ENCODE results near the gene DFFB. TPM values are rescaled to one million over a fixed set of nuclear protein-coding genes. Genes with fewer than 3 reads are reported as not detected.

The DFFB gene
- total and polyA plus RNA-seq, 4 donors, result 6.9 to 15.4 (median 7.8) TPM

- H3K36me3 ChIP-seq (ENCODE audit: control insufficient read depth, insufficient read depth, low read length), result peaks cover 79% of the 10 kb centered on the region
- WGBS (ENCODE audit: insufficient coverage), result 91% methylated on average over 17 of the region's 17 CpGs
These were observed 40.0 kb upstream of the DFFB start for GRCh38 chr1:3817138-3817740.

GRCh38 chr1:3817821-3818597, 39.3 kb upstream of the DFFB start:
- Histone ChIP-seq H3K4me1 (ENCODE audit: control insufficient read depth, insufficient read depth, low read length) (peaks cover 20% of the 10 kb centered on the region), H3K9me3 (ENCODE audit: control insufficient read depth, insufficient read depth, low read length) (no peaks in the 10 kb centered on the region), H3K27ac (ENCODE audit: low read depth, low read length) (no peak overlapping the region), H3K36me3 (ENCODE audit: control insufficient read depth, insufficient read depth, low read length) (peaks cover 85% of the 10 kb centered on the region), H3K4me3 (ENCODE audit: low read depth, low read length) (no peak overlapping the region), H3K27me3 (ENCODE audit: control insufficient read depth, insufficient read depth, low read length) (no peaks in the 10 kb centered on the region)
- DNase-seq (ENCODE audit: low read depth in 4 of 6, low spot score in 6 of 6), result no peak
- 90% methylated on average over 27 of the region's 28 CpGs for WGBS (ENCODE audit: insufficient coverage)

More at GRCh38 chr1:3817138-3817740, 40.0 kb upstream of the DFFB start:
- Histone ChIP-seq H3K27ac (ENCODE audit: low read depth, low read length) (no peak overlapping the region), H3K9me3 (ENCODE audit: control insufficient read depth, insufficient read depth, low read length) (no peaks in the 10 kb centered on the region), H3K4me3 (ENCODE audit: low read depth, low read length) (no peak overlapping the region), H3K4me1 (ENCODE audit: control insufficient read depth, insufficient read depth, low read length) (peaks cover 17% of the 10 kb centered on the region), H3K27me3 (ENCODE audit: control insufficient read depth, insufficient read depth, low read length) (no peaks in the 10 kb centered on the region)
- DNase-seq (ENCODE audit: low read depth in 4 of 6, low spot score in 6 of 6), result no peak

- Histone ChIP-seq H3K27me3 (ENCODE audit: control insufficient read depth, insufficient read depth, low read length) (no peaks in the 10 kb centered on the region), H3K9me3 (ENCODE audit: control insufficient read depth, insufficient read depth, low read length) (no peaks in the 10 kb centered on the region), H3K4me3 (ENCODE audit: low read depth, low read length) (no peak overlapping the region), H3K36me3 (ENCODE audit: control insufficient read depth, insufficient read depth, low read length) (peaks cover 91% of the 10 kb centered on the region), H3K27ac (ENCODE audit: low read depth, low read length) (no peak overlapping the region), H3K4me1 (ENCODE audit: control insufficient read depth, insufficient read depth, low read length) (peaks cover 20% of the 10 kb centered on the region)
- DNase-seq (ENCODE audit: low read depth in 4 of 6, low spot score in 6 of 6), result peak in 1 of 6 donors; percentile 34
- 61% methylated on average over 10 of the region's 10 CpGs for WGBS (ENCODE audit: insufficient coverage)
These were observed 37.5 kb upstream of the DFFB start for GRCh38 chr1:3819771-3820200.

GRCh38 chr1:3820316-3820715, 37.0 kb upstream of the DFFB start:
- peaks cover 91% of the 10 kb centered on the region for H3K36me3 ChIP-seq (ENCODE audit: control insufficient read depth, insufficient read depth, low read length)

GRCh38 chr1:3821004-3821403, 36.3 kb upstream of the DFFB start:
- Histone ChIP-seq H3K4me3 (ENCODE audit: low read depth, low read length) (no peak overlapping the region), H3K36me3 (ENCODE audit: control insufficient read depth, insufficient read depth, low read length) (peaks cover 92% of the 10 kb centered on the region), H3K4me1 (ENCODE audit: control insufficient read depth, insufficient read depth, low read length) (peaks cover 20% of the 10 kb centered on the region), H3K27me3 (ENCODE audit: control insufficient read depth, insufficient read depth, low read length) (no peaks in the 10 kb centered on the region), H3K27ac (ENCODE audit: low read depth, low read length) (no peak overlapping the region), H3K9me3 (ENCODE audit: control insufficient read depth, insufficient read depth, low read length) (no peaks in the 10 kb centered on the region)
- peak in 5 of 6 donors; percentile 4 to 91 (median 37) for DNase-seq (ENCODE audit: low read depth in 4 of 6, low spot score in 6 of 6)
- 53% methylated on average over 6 of the region's 6 CpGs for WGBS (ENCODE audit: insufficient coverage)

More at GRCh38 chr1:3820316-3820715, 37.0 kb upstream of the DFFB start:
- 84% methylated on average over 4 of the region's 8 CpGs for WGBS (ENCODE audit: insufficient coverage)
- no peaks in the 10 kb centered on the region for H3K9me3 ChIP-seq (ENCODE audit: control insufficient read depth, insufficient read depth, low read length)
- H3K27ac ChIP-seq (ENCODE audit: low read depth, low read length), result no peak overlapping the region
- no peak overlapping the region for H3K4me3 ChIP-seq (ENCODE audit: low read depth, low read length)
- DNase-seq (ENCODE audit: low read depth in 4 of 6, low spot score in 6 of 6), result no peak
- H3K4me1 ChIP-seq (ENCODE audit: control insufficient read depth, insufficient read depth, low read length), result peaks cover 20% of the 10 kb centered on the region
- H3K27me3 ChIP-seq (ENCODE audit: control insufficient read depth, insufficient read depth, low read length), result no peaks in the 10 kb centered on the region

GRCh38 chr1:3821447-3821846, 35.8 kb upstream of the DFFB start:
- WGBS (ENCODE audit: insufficient coverage), result 61% methylated on average over 10 of the region's 13 CpGs
- DNase-seq (ENCODE audit: low read depth in 4 of 6, low spot score in 6 of 6), result peak in 1 of 6 donors; percentile 73
- no peaks in the 10 kb centered on the region for H3K27me3 ChIP-seq (ENCODE audit: control insufficient read depth, insufficient read depth, low read length)
- H3K27ac ChIP-seq (ENCODE audit: low read depth, low read length), result no peak overlapping the region
- no peak overlapping the region for H3K4me3 ChIP-seq (ENCODE audit: low read depth, low read length)
- H3K9me3 ChIP-seq (ENCODE audit: control insufficient read depth, insufficient read depth, low read length), result no peaks in the 10 kb centered on the region
- peaks cover 20% of the 10 kb centered on the region for H3K4me1 ChIP-seq (ENCODE audit: control insufficient read depth, insufficient read depth, low read length)
- H3K36me3 ChIP-seq (ENCODE audit: control insufficient read depth, insufficient read depth, low read length), result peaks cover 91% of the 10 kb centered on the region

- H3K4me1 ChIP-seq (ENCODE audit: control insufficient read depth, insufficient read depth, low read length), result peaks cover 20% of the 10 kb centered on the region
- H3K36me3 ChIP-seq (ENCODE audit: control insufficient read depth, insufficient read depth, low read length), result peaks cover 91% of the 10 kb centered on the region
- H3K27me3 ChIP-seq (ENCODE audit: control insufficient read depth, insufficient read depth, low read length), result no peaks in the 10 kb centered on the region
- 74% methylated on average over 15 of the region's 15 CpGs for WGBS (ENCODE audit: insufficient coverage)
- no peak for DNase-seq (ENCODE audit: low read depth in 4 of 6, low spot score in 6 of 6)
- no peak overlapping the region for H3K4me3 ChIP-seq (ENCODE audit: low read depth, low read length)
- H3K27ac ChIP-seq (ENCODE audit: low read depth, low read length), result no peak overlapping the region
- no peaks in the 10 kb centered on the region for H3K9me3 ChIP-seq (ENCODE audit: control insufficient read depth, insufficient read depth, low read length)
These were observed 35.4 kb upstream of the DFFB start for GRCh38 chr1:3821908-3822307.

- 90% methylated on average over 14 of the region's 16 CpGs for WGBS (ENCODE audit: insufficient coverage)
- H3K27ac ChIP-seq (ENCODE audit: low read depth, low read length), result no peak overlapping the region
- peaks cover 91% of the 10 kb centered on the region for H3K36me3 ChIP-seq (ENCODE audit: control insufficient read depth, insufficient read depth, low read length)
- no peak overlapping the region for H3K4me3 ChIP-seq (ENCODE audit: low read depth, low read length)
- H3K9me3 ChIP-seq (ENCODE audit: control insufficient read depth, insufficient read depth, low read length), result no peaks in the 10 kb centered on the region
- H3K4me1 ChIP-seq (ENCODE audit: control insufficient read depth, insufficient read depth, low read length), result peaks cover 20% of the 10 kb centered on the region
- no peak for DNase-seq (ENCODE audit: low read depth in 4 of 6, low spot score in 6 of 6)
- H3K27me3 ChIP-seq (ENCODE audit: control insufficient read depth, insufficient read depth, low read length), result no peaks in the 10 kb centered on the region
These were observed 34.9 kb upstream of the DFFB start for GRCh38 chr1:3822421-3822820.

GRCh38 chr1:3824650-3825049, 32.6 kb upstream of the DFFB start:
- Histone ChIP-seq H3K27me3 (ENCODE audit: control insufficient read depth, insufficient read depth, low read length) (no peaks in the 10 kb centered on the region), H3K4me3 (ENCODE audit: low read depth, low read length) (no peak overlapping the region), H3K27ac (ENCODE audit: low read depth, low read length) (no peak overlapping the region), H3K4me1 (ENCODE audit: control insufficient read depth, insufficient read depth, low read length) (peaks cover 25% of the 10 kb centered on the region), H3K9me3 (ENCODE audit: control insufficient read depth, insufficient read depth, low read length) (no peaks in the 10 kb centered on the region), H3K36me3 (ENCODE audit: control insufficient read depth, insufficient read depth, low read length) (peaks cover 93% of the 10 kb centered on the region)
- DNase-seq (ENCODE audit: low read depth in 4 of 6, low spot score in 6 of 6), result no peak
- 89% methylated on average over 8 of the region's 8 CpGs for WGBS (ENCODE audit: insufficient coverage)

GRCh38 chr1:3825356-3825755, 31.9 kb upstream of the DFFB start:
- Histone ChIP-seq H3K27ac (ENCODE audit: low read depth, low read length) (no peak overlapping the region), H3K4me3 (ENCODE audit: low read depth, low read length) (no peak overlapping the region), H3K9me3 (ENCODE audit: control insufficient read depth, insufficient read depth, low read length) (no peaks in the 10 kb centered on the region), H3K27me3 (ENCODE audit: control insufficient read depth, insufficient read depth, low read length) (no peaks in the 10 kb centered on the region), H3K36me3 (ENCODE audit: control insufficient read depth, insufficient read depth, low read length) (peaks cover 92% of the 10 kb centered on the region), H3K4me1 (ENCODE audit: control insufficient read depth, insufficient read depth, low read length) (peaks cover 22% of the 10 kb centered on the region)
- no peak for DNase-seq (ENCODE audit: low read depth in 4 of 6, low spot score in 6 of 6)
- WGBS (ENCODE audit: insufficient coverage), result 77% methylated on average over 14 of the region's 15 CpGs

All from spinal cord (tissue), 10 donors.